ENCODE data around the gene PRRG4. TPM values are rescaled to one million over a fixed set of nuclear protein-coding genes. Genes with fewer than 3 reads are reported as not detected.

The PRRG4 gene
- total and polyA plus RNA-seq, 5 donors: 1.4 to 2.2 (median 1.9) TPM

DNA sequence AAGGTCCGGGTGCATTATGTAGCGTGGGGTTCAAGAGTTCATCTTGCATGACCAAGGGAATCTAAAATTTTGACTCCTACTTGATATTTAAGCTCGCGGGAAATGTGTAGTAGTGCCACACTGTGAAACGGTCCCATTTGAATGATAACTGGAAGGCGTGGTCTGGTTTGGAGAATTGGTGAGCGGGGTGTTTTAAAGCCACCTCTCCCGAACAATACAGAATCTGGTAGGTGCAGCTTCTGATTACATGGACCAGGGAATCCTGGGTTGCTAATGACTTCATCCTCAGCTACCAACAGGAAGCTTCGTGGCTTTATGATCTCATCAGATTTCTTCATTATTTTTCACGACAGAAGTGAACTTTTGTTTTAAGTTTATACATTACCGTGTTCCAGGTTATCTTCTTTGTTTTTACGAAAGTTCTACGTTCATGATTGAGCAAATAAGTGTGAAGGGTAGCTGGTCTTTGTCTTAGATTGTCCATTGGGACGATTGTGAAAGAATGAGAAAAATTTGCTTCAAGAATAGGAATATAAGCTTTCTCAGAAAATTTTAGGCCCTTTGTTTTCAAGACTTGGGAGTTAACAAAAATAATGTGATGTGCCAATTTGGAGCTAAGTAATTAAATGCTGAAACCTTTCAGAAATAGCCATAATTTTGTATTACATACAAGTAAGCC lies 64.6 kb downstream of the PRRG4 start:
- H3K4me3 ChIP-seq (ENCODE audit: low read length): peak overlapping the region; percentile 98
- ATAC-seq (peak; percentile 41 to 68), DNase-seq (no peak)
- H3K9me3 ChIP-seq (ENCODE audit: control insufficient read depth, low read length): no peaks in the 10 kb centered on the region
- H3K4me1 ChIP-seq (ENCODE audit: control insufficient read depth, insufficient read depth, low read length): no peaks in the 10 kb centered on the region
- H3K27ac ChIP-seq (ENCODE audit: low read length): peak overlapping the region; percentile 7
- 8% methylated on average over 14 of the region's 14 CpGs for whole genome bisulfite sequencing
- H3K27me3 ChIP-seq (ENCODE audit: control insufficient read depth, insufficient read depth): no peaks in the 10 kb centered on the region
- intact Hi-C loops (cut with DNase I): no loop called here

DNA sequence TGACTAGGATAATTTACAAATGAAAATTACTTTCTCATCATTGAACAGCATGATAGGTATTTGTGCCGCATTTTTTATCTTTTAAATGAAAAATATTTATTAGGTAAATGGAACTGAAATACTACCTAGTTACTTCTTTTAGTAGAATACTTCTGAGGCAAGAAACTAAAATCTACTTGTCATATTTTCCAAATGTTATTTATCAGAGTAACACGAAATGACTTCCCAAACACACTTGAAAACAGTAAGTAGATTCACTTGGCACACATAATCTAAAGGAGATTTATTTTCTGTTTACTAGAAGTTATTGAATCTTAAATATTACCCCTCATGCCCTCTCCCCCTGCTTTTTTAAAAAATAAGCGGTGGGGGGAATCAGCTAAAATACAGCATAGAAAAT lies 65.2 kb downstream of the PRRG4 start:
- Histone ChIP-seq H3K27ac (ENCODE audit: low read length) (no peak overlapping the region), H3K4me3 (ENCODE audit: low read length) (no peak overlapping the region), H3K4me1 (ENCODE audit: control insufficient read depth, insufficient read depth, low read length) (no peaks in the 10 kb centered on the region), H3K27me3 (ENCODE audit: control insufficient read depth, insufficient read depth) (no peaks in the 10 kb centered on the region), H3K9me3 (ENCODE audit: control insufficient read depth, low read length) (no peaks in the 10 kb centered on the region)
- ATAC-seq (no peak), DNase-seq (no peak)
- intact Hi-C loops (cut with DNase I): no loop called here
- WGBS: 67% methylated on average over 3 of the region's 3 CpGs

DNA sequence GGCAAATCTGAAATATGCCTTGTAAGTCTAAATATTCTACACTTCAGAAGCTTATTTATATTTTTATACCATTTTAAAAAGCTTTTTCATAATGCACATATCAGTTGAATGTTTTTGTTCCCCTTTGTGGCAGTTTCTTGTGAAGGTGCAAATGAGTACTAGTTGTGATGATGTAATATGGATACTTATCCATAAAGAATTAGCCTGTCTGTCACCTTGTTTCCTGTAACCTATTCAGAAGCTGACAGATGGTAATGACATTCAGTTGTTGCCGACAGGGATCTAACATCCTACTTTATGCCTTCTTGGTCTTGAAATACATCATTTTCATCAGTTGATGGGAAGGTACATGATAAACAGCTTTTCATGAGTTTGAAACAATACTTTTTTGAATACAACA lies 65.7 kb downstream of the PRRG4 start:
- WGBS: 44% methylated on average over 1 of the region's 1 CpG
- DNase-seq (no peak), ATAC-seq (no peak)
- no peaks in the 10 kb centered on the region for H3K27me3 ChIP-seq (ENCODE audit: control insufficient read depth, insufficient read depth)
- intact Hi-C loops (cut with DNase I): no loop called here
- H3K9me3 ChIP-seq (ENCODE audit: control insufficient read depth, low read length): no peaks in the 10 kb centered on the region
- no peaks in the 10 kb centered on the region for H3K4me1 ChIP-seq (ENCODE audit: control insufficient read depth, insufficient read depth, low read length)
- H3K27ac ChIP-seq (ENCODE audit: low read length): no peak overlapping the region
- no peak overlapping the region for H3K4me3 ChIP-seq (ENCODE audit: low read length)

DNA sequence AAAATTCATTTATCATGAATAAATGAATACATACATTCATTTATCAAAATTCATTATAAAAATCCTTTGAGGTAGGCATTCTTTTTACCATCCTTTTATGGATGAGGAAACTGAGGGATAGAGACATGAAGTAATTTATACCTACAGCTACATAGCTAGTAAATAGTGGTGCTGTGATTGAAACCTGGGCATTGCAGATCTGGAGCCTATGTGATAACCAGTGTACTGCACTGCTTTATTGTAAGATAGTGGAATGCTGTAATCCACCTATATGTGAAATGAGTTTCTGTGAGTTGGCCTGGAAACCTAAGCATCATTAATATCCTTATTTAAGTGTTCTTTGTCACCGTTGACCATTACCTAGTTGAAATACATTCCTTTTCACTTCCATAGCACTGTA lies 67.4 kb downstream of the PRRG4 start:
- no peaks in the 10 kb centered on the region for H3K27me3 ChIP-seq (ENCODE audit: control insufficient read depth, insufficient read depth)
- intact Hi-C loops (cut with DNase I): no loop called here
- H3K27ac ChIP-seq (ENCODE audit: low read length): no peak overlapping the region
- no peaks in the 10 kb centered on the region for H3K9me3 ChIP-seq (ENCODE audit: control insufficient read depth, low read length)
- H3K4me3 ChIP-seq (ENCODE audit: low read length): no peak overlapping the region
- WGBS: 85% methylated on average over 1 of the region's 1 CpG
- peaks cover 1% of the 10 kb centered on the region for H3K4me1 ChIP-seq (ENCODE audit: control insufficient read depth, insufficient read depth, low read length)
- DNase-seq (no peak), ATAC-seq (no peak)

DNA sequence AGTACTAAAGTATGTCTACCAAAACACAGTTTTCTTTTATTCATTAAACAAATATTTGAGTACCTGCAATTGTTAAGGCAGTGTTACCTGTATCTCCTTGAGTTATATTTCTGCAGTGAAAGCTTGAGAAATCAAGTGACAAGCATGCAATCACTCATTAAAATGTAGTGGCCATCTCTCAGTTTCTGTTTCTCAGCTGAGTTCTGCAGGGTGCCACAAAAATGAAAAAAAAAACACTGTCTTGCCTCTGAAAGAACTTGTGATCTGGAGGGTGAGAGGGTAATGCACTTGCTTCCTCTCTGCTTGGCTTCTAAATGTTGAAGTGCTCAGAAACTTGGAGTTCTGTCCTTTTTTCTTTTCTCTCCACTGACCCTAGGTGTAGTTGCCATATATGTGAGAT lies 69.7 kb downstream of the PRRG4 start:
- DNase-seq: no peak
- no peak for ATAC-seq
- Histone ChIP-seq H3K27ac (ENCODE audit: low read length) (no peak overlapping the region), H3K9me3 (ENCODE audit: control insufficient read depth, low read length) (no peaks in the 10 kb centered on the region), H3K4me3 (ENCODE audit: low read length) (no peak overlapping the region), H3K27me3 (ENCODE audit: control insufficient read depth, insufficient read depth) (no peaks in the 10 kb centered on the region), H3K4me1 (ENCODE audit: control insufficient read depth, insufficient read depth, low read length) (peaks cover 4% of the 10 kb centered on the region)
- intact Hi-C loops (cut with DNase I): no loop called here

DNA sequence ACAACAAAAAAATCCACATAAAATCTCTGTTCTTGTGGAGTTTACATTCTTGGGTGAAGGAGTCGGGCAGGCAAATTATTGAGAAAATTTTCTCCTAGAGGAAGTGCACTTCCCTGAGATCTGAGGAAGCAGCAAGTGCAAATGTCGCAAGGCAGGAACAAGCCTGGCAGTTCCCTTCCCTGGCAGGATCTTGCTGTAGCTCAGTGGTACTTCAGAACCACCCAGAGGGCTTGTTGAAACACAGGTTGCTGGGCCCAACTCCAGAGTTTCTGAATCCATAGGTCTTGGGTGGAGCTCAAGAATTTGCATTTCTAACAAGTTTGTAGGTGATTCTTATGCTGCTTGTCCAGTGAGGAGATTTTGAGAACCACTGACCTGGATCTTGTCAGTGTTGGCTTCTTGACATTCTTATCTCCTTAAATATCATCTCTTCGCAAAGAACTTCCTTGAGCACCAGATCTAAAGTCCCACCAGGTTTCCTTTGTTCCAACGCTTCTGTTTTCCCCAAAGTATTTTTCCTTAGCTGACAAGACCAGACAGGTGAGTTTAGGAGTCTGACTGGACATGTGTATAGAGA lies 72.5 kb downstream of the PRRG4 start:
- Histone ChIP-seq H3K27ac (ENCODE audit: low read length) (no peak overlapping the region), H3K27me3 (ENCODE audit: control insufficient read depth, insufficient read depth) (no peaks in the 10 kb centered on the region), H3K9me3 (ENCODE audit: control insufficient read depth, low read length) (no peaks in the 10 kb centered on the region), H3K4me3 (ENCODE audit: low read length) (no peak overlapping the region), H3K4me1 (ENCODE audit: control insufficient read depth, insufficient read depth, low read length) (peaks cover 4% of the 10 kb centered on the region)
- no peak for ATAC-seq
- 81% methylated on average over 4 of the region's 4 CpGs for WGBS
- intact Hi-C loops (cut with DNase I): no loop called here
- DNase-seq: no peak

DNA sequence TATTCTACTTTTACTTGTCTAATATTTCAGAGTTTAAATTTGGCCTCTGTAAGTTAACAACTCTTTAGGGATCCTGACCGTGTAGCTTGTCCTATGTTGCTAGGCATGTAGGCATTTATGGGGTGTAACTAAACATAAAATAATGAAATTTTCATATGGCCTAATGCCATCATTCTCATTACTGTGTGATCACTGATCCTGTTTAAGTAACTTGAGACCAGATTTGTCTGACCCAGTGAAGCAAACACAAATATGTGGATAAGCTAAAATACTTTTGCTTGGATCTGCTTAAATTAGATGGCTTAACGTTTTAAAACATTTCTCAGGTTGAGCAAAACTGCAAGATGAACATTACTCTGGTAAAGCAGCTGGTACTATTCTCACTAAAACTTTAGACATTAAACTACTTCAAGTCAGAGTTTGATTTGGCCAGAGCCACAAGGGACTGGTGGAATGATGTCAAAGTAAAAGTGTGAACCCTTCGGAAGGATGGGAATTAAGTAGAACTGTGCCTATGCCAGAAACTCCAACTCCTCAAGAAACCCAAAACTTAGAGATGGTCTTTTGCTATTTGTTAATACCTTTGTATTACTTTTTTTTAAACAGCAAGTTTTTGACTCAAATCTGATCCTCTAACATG lies 75.4 kb downstream of the PRRG4 start:
- Histone ChIP-seq H3K9me3 (ENCODE audit: control insufficient read depth, low read length) (no peaks in the 10 kb centered on the region), H3K4me3 (ENCODE audit: low read length) (no peak overlapping the region), H3K4me1 (ENCODE audit: control insufficient read depth, insufficient read depth, low read length) (peaks cover 4% of the 10 kb centered on the region), H3K27me3 (ENCODE audit: control insufficient read depth, insufficient read depth) (no peaks in the 10 kb centered on the region), H3K27ac (ENCODE audit: low read length) (no peak overlapping the region)
- 41% methylated on average over 3 of the region's 3 CpGs for WGBS
- intact Hi-C loops (cut with DNase I): no loop called here
- ATAC-seq (no peak), DNase-seq (no peak)

Other genes with a start within 250 kb of the PRRG4 start
- gene EIF3M, start 246.1 kb upstream of the PRRG4 start, total RNA-seq: 100 to 1,000 TPM; 150 to 166 (median 159) TPM
- gene EIF3M, start 246.1 kb upstream of the PRRG4 start, polyA plus RNA-seq: 219 TPM
- not detected for gene CCDC73, start 35.3 kb upstream of the PRRG4 start, total RNA-seq
- not detected for gene CCDC73, start 35.3 kb upstream of the PRRG4 start, polyA plus RNA-seq
- gene QSER1, start 62.9 kb downstream of the PRRG4 start, total RNA-seq: 10 to 100 TPM; 17.2 to 21.5 (median 19.4) TPM
- 3.2 TPM for gene QSER1, start 62.9 kb downstream of the PRRG4 start, polyA plus RNA-seq
- gene DEPDC7, start 186.0 kb downstream of the PRRG4 start, total RNA-seq: 1 to 10 TPM in 2 of 4 donors, under 1 TPM in 2; 0.62 to 1.1 (median 1.0) TPM
- 0.75 TPM for gene DEPDC7, start 186.0 kb downstream of the PRRG4 start, polyA plus RNA-seq
- gene TCP11L1, start 209.6 kb downstream of the PRRG4 start, total RNA-seq: 1 to 10 TPM; 8.2 to 9.8 (median 8.8) TPM
- gene TCP11L1, start 209.6 kb downstream of the PRRG4 start, polyA plus RNA-seq: 4.3 TPM